ENCODE measurements around the gene RSPH10B2. TPM values are rescaled to one million over a fixed set of nuclear protein-coding genes. Genes with fewer than 3 reads are reported as not detected.

RSPH10B2 gene
- total and polyA plus RNA-seq, 2 of the 8 experiments (the other 6 are each of a cell fraction or from before 2014, with no cell fraction given): 0.14 to 0.35 TPM

- no peak overlapping the region for H2AK5ac ChIP-seq (ENCODE audit: low read depth, low read length)
Measured at GRCh38 chr7:6727663-6728062, 26.2 kb upstream of the RSPH10B2 start.

More at GRCh38 chr7:6727663-6728062, 26.2 kb upstream of the RSPH10B2 start:
- peaks cover 0 to 4% (median 0%) of the 10 kb centered on the region in 4 experiments; a peak in 1 of 7 replicates for H3K4me1 ChIP-seq (replicated peaks in 1 of 4; ENCODE audit: control insufficient read depth in 3 of 4, insufficient read depth in 4 of 4, low read length in 3 of 4)
- H3K23me2 ChIP-seq (ENCODE audit: low read depth, low read length): peaks cover 2% of the 10 kb centered on the region; the same call in 1 of the 2 replicates
- H3K36me3 ChIP-seq (ENCODE audit: control insufficient read depth in 2 of 4, insufficient read depth in 4 of 4, low read length in 3 of 4): peaks cover 0 to 5% (median under 1%) of the 10 kb centered on the region in 4 experiments; a peak in 2 of 8 replicates
- no peak overlapping the region for H3K23ac ChIP-seq (ENCODE audit: insufficient read length)
- H3K4ac ChIP-seq (replicated peaks; ENCODE audit: insufficient read length, low read depth, low read length): no peak overlapping the region
- no peak overlapping the region for H4K91ac ChIP-seq (replicated peaks; ENCODE audit: insufficient read length, low read length)
- H3K56ac ChIP-seq (replicated peaks; ENCODE audit: insufficient read length, low read depth, low read length): no peak overlapping the region
- peaks cover 0 to 16% of the 10 kb centered on the region in 2 experiments; a peak in 2 of 4 replicates for H3K79me2 ChIP-seq (ENCODE audit: control insufficient read depth in 1 of 2, insufficient read depth in 2 of 2, low read length in 2 of 2)
- no peak overlapping the region for H3K27ac ChIP-seq (ENCODE audit: low read depth, low read length)
- H4K8ac ChIP-seq (ENCODE audit: extremely low read depth, insufficient read depth, low read length): no peak overlapping the region
- no peak for DNase-seq (ENCODE audit: low read depth in 1 of 2, low spot score in 2 of 2)
- TF ChIP-seq TCF12 (IDR thresholded peaks at IDR 0.05; ENCODE audit: low read depth, low read length): no peak
- no peak for TF ChIP-seq RNF2 (IDR thresholded peaks at IDR 0.05; ENCODE audit: borderline replicate concordance, low read depth, low read length, missing control alignments, poor library complexity, severe bottlenecking)
- TF ChIP-seq ZNF274 (IDR thresholded peaks at IDR 0.05; ENCODE audit: borderline replicate concordance, extremely low read depth, low read length): no peak
- TF ChIP-seq JUND (IDR thresholded peaks at IDR 0.05; ENCODE audit: low read length): no peak
- TF ChIP-seq CTBP2 (IDR thresholded peaks at IDR 0.05; ENCODE audit: borderline replicate concordance, insufficient read depth, insufficient read length, low read length): no peak
- no peak for TF ChIP-seq MAFK (IDR thresholded peaks at IDR 0.05; ENCODE audit: low read depth, low read length)
- no peak for TF ChIP-seq SP1 (IDR thresholded peaks at IDR 0.05; ENCODE audit: low read depth, low read length)
- TF ChIP-seq USF2 (IDR thresholded peaks at IDR 0.05; ENCODE audit: low read length): no peak
- no peak for TF ChIP-seq BCL11A (IDR thresholded peaks at IDR 0.05; ENCODE audit: low read depth in 2 of 2, low read length in 2 of 2)
- no peak for TF ChIP-seq TBP (IDR thresholded peaks at IDR 0.05; ENCODE audit: low read depth, low read length)
- TF ChIP-seq CREB1 (IDR thresholded peaks at IDR 0.05): no peak
- TF ChIP-seq HDAC2 (IDR thresholded peaks at IDR 0.05; ENCODE audit: borderline replicate concordance in 1 of 2, low read depth in 2 of 2, low read length in 2 of 2): no peak
- H3K18ac ChIP-seq (ENCODE audit: extremely low read depth, low read length): no peak overlapping the region
- ChIA-PET POLR2A (ENCODE audit: partially characterized antibody) (no interaction called here), CTCF (ENCODE audit: partially characterized antibody) (interaction anchor here (1.1 kb wide), 1 partner anchor 15 kb away, joined by 3 read pairs; no protein-coding TSS in a partner anchor)
- no peaks in the 10 kb centered on the region for H3K27me3 ChIP-seq (replicated peaks in 1 of 4; ENCODE audit: control insufficient read depth in 3 of 4, extremely low read depth in 1 of 4, insufficient read depth in 3 of 4, low read length in 3 of 4)
- no peak overlapping the region for H2BK120ac ChIP-seq (replicated peaks; ENCODE audit: low read depth, low read length)
- H3K79me1 ChIP-seq (ENCODE audit: low read depth, low read length): no peaks in the 10 kb centered on the region
- FAIRE-seq: no peak
- H3K14ac ChIP-seq (ENCODE audit: insufficient read length): no peak overlapping the region
- no peak overlapping the region for H2BK12ac ChIP-seq (ENCODE audit: low read depth, low read length)
- no peak overlapping the region for H3K9ac ChIP-seq (replicated peaks in 1 of 4; ENCODE audit: extremely low read depth in 1 of 4, low read depth in 3 of 4, low read length in 3 of 4)
- H3K9me3 ChIP-seq (ENCODE audit: insufficient read depth in 2 of 2, low read depth in 1 of 2, low read length in 1 of 2): no peaks in the 10 kb centered on the region
- no peak overlapping the region for H2AFZ ChIP-seq (ENCODE audit: low read length)
- no peak overlapping the region for H2BK5ac ChIP-seq (ENCODE audit: low read depth, low read length)
- H4K5ac ChIP-seq (ENCODE audit: insufficient read length, low read depth, low read length): no peak overlapping the region
- H3K4me2 ChIP-seq (ENCODE audit: insufficient read depth in 1 of 2, low read depth in 2 of 2, low read length in 2 of 2): no peak overlapping the region
- WGBS, 2 experiments (ENCODE audit: extremely low coverage in 1 of 2, insufficient coverage in 1 of 2, insufficient read length in 1 of 2, insufficient replicate concordance in 2 of 2, low coverage in 1 of 2, low lambda C conversion rate in 2 of 2, missing lambda C conversion rate in 1 of 2): 82% methylated on average over 3 of the region's 3 CpGs; no CpG with 5 or more reads in 1 of the 2 experiments
- H4K20me1 ChIP-seq (replicated peaks in 1 of 2; ENCODE audit: control insufficient read depth in 1 of 2, insufficient read depth in 2 of 2, low read length in 2 of 2): peaks cover 0 to 2% of the 10 kb centered on the region in 2 experiments
- H2BK15ac ChIP-seq (ENCODE audit: low read length): no peak overlapping the region
- H3K4me3 ChIP-seq (ENCODE audit: extremely low read depth in 1 of 4, insufficient read depth in 2 of 4, low read depth in 3 of 4, low read length in 4 of 4): no peak overlapping the region
- H2BK20ac ChIP-seq (ENCODE audit: low read length): no peak overlapping the region

Measured in H1 (cell line).